Activated naive CD4-positive, alpha-beta T cell treated with anti-CD3 and anti-CD28 coated beads for 36 hours (primary cell): ENCODE measurements around the gene RPS4Y2. TPM values are rescaled to one million over a fixed set of nuclear protein-coding genes. Genes with fewer than 3 reads are reported as not detected.

Experiments used
- total RNA-seq, 2 experiments: library from RNA; stranded (reverse); gene quantifications; one replicate each; pipeline ENCODE4 v1.2.3, GENCODE V29; 2021

RPS4Y2 gene
- total RNA-seq, 2 experiments from 2014 or later = not detected

Other genes with a start within 250 kb of the RPS4Y2 start
- 100 to 1,000 TPM in 1 of 2 experiments, 10 to 100 TPM in 1; 97.2 to 103 TPM for gene EIF1AY, start 180.3 kb upstream of the RPS4Y2 start, total RNA-seq